Testis (tissue), 3 donors: ENCODE measurements around the gene SETD3. TPM values are rescaled to one million over a fixed set of nuclear protein-coding genes. Genes with fewer than 3 reads are reported as not detected.

ENCODE experiments used
- DNase-seq: peaks from one replicate; pipeline ENCODE4 v3.0.0-alpha.2; 2019
- H3K27ac ChIP-seq, 2 donors: fragments of 200-600 bp; sonication (generic); one replicate each; pipeline ENCODE4 v1.5.1; 2019
- H3K27me3 ChIP-seq: fragments of 200-600 bp; sonication (generic); one replicate; pipeline ENCODE4 v1.5.1; 2019
- H3K36me3 ChIP-seq: fragments of 200-600 bp; sonication (generic); one replicate; pipeline ENCODE4 v1.5.1; 2017; ENCODE audit warnings: low read depth; ENCODE audit errors: missing control alignments
- H3K4me1 ChIP-seq: fragments of 200-600 bp; sonication (generic); one replicate; pipeline ENCODE4 v1.5.1; 2019
- H3K4me3 ChIP-seq, 2 donors: fragments of 200-600 bp; sonication (generic); one replicate each; pipeline ENCODE4 v1.5.1; 2017 to 2019
- H3K9me3 ChIP-seq: fragments of 200-600 bp; sonication (generic); one replicate; pipeline ENCODE4 v1.5.1; 2017
- CTCF ChIP-seq, 3 experiments: fragments of 450-650 bp in 2 of 3; fragments of 200-600 bp in 1 of 3; sonication (generic) in 1 of 3; IDR thresholded peaks; one replicate each; pipeline ENCODE4 v1.5.1; 2016 to 2019; ENCODE audit warnings: antibody characterized with exemption in 3 of 3, mild to moderate bottlenecking in 2 of 3, moderate library complexity in 1 of 3
- POLR2A ChIP-seq: fragments of 450-650 bp; IDR thresholded peaks from one replicate; pipeline ENCODE4 v1.6.1; 2017; ENCODE audit warnings: antibody characterized with exemption, mild to moderate bottlenecking, moderate library complexity
- WGBS, 2 donors: methylation state at CpG; one replicate each; pipeline ENCODE4 v1.1.5; 2018; 5-methylcytosine and 5-hydroxymethylcytosine counted together
- intact Hi-C: fragments of 100-400 bp; cut with DNase I; formaldehyde crosslinking; loops from one replicate; pipeline ENCODE4 v1.15.1; 2023; ENCODE audit warnings: low total_unique reads
- polyA plus RNA-seq: library from polyadenylated mRNA; stranded (reverse); fragments of 350-450 nt; fragmentation: Illumina TruSeq; extraction: RNeasy Lipid Tissue Mini Kit (QIAGEN cat#74804); gene quantifications from one replicate; pipeline ENCODE4 v1.2.3, GENCODE V29; 2014; ENCODE audit warnings: low read depth, low replicate concordance; ENCODE audit not compliant: insufficient read depth
- total RNA-seq, 2 donors: library from RNA; depleted of rRNA; stranded (reverse); fragments of >200 nt; gene quantifications; one replicate each; pipeline ENCODE4 v1.2.3, GENCODE V29; 2016

The SETD3 gene
- total and polyA plus RNA-seq, 3 donors from 2014 or later = 135 to 186 (median 160) TPM

- peak; percentile 53 for DNase-seq
- Histone ChIP-seq H3K36me3 (no peaks in the 10 kb centered on the region), H3K4me3 (no peak overlapping the region), H3K4me1 (peaks cover 36% of the 10 kb centered on the region), H3K27ac (peak overlapping the region; percentile 42 to 85), H3K9me3 (no peaks in the 10 kb centered on the region), H3K27me3 (no peaks in the 10 kb centered on the region)
- 42 to 76% methylated on average over 10 of the region's 10 CpGs for WGBS, 2 donors
- intact Hi-C loops = no loop called here
- no peak for TF ChIP-seq CTCF (IDR thresholded peaks at IDR 0.05)
- no peak for TF ChIP-seq POLR2A
Observed at GRCh38 chr14:99512110-99512449, 31.4 kb upstream of the SETD3 start.

GRCh38 chr14:99511421-99512109 is 30.9 kb upstream of the SETD3 start:
- Histone ChIP-seq H3K9me3 (no peaks in the 10 kb centered on the region), H3K27me3 (no peaks in the 10 kb centered on the region), H3K36me3 (no peaks in the 10 kb centered on the region), H3K4me3 (no peak overlapping the region), H3K4me1 (peaks cover 36% of the 10 kb centered on the region), H3K27ac (peak overlapping the region; percentile 42 to 85)
- intact Hi-C loops = no loop called here
- peak; percentile 83 for DNase-seq
- WGBS, 2 donors = 25 to 48% methylated on average over 12 of the region's 12 CpGs
- no peak for TF ChIP-seq CTCF (IDR thresholded peaks at IDR 0.05)
- TF ChIP-seq POLR2A = no peak

DNA sequence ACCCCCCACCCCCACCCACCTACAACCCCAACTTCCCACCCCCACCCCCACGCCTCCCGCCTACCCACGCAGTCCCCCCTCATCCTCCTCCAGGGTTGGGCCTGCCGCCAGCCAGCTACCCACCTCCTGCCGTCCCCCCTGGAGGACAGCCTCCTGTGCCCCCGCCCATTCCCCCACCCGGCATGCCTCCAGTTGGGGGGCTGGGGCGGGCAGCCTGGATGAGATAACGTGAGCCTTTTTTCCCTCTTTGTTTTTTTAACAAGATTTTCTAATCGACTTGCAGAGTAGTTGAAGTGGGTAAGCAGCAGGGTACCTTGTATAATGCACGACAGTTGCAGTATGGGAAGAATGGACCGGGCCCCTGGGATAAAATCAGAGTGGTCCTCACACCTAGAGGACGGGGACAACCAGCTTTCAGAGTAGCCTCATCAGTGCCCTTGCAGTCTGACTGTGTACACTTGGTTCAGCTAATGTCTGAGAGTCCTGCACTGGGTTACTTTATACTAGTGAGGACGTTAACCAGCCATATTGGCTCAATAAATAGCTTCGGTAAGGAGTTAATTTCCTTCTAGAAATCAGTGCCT is 30.0 kb upstream of the SETD3 start:
- WGBS, 2 donors = 52 to 73% methylated on average over 10 to 15 of the region's 15 CpGs
- TF ChIP-seq CTCF (IDR thresholded peaks at IDR 0.05) (no peak), POLR2A (no peak)
- no peaks in the 10 kb centered on the region for H3K36me3 ChIP-seq
- no peaks in the 10 kb centered on the region for H3K9me3 ChIP-seq
- no peak overlapping the region for H3K4me3 ChIP-seq
- DNase-seq = no peak
- H3K27ac ChIP-seq = peak overlapping the region; percentile 42 to 85
- intact Hi-C loops = no loop called here
- H3K27me3 ChIP-seq = no peaks in the 10 kb centered on the region
- H3K4me1 ChIP-seq = peaks cover 33% of the 10 kb centered on the region

GRCh38 chr14:99509871-99510555 is 29.4 kb upstream of the SETD3 start:
- no peaks in the 10 kb centered on the region for H3K9me3 ChIP-seq
- intact Hi-C loops = no loop called here
- H3K27me3 ChIP-seq = no peaks in the 10 kb centered on the region
- no peak overlapping the region for H3K4me3 ChIP-seq
- DNase-seq = no peak
- H3K4me1 ChIP-seq = peaks cover 33% of the 10 kb centered on the region
- TF ChIP-seq CTCF (IDR thresholded peaks at IDR 0.05) (no peak), POLR2A (no peak)
- 77 to 85% methylated on average over 6 to 23 of the region's 27 CpGs for WGBS, 2 donors
- peak overlapping the region; percentile 63 to 85 for H3K27ac ChIP-seq
- H3K36me3 ChIP-seq = no peaks in the 10 kb centered on the region
